GM18519 (cell line): ENCODE measurements around the gene NTRK2.
"Not testable (repeated sequence)": the region's sequence is repeated elsewhere in the genome, so short reads cannot be mapped to it uniquely, and the experiment has no call there.

ENCODE experiments used
- ATAC-seq: cut with Tn5 transposase; IDR thresholded peaks from one replicate; pipeline ENCODE4 v1.9.1; 2021; ENCODE audit warnings: mild to moderate bottlenecking, moderate library complexity; ENCODE audit not compliant: unreplicated experiment, low FRiP score

The NTRK2 gene

GRCh38 chr9:85041466-85042137 is 372.1 kb downstream of the NTRK2 start:
- ATAC-seq, result no peak

GRCh38 chr9:85042981-85043647 is 373.6 kb downstream of the NTRK2 start:
- ATAC-seq, result no peak

- no peak for ATAC-seq
Observed at GRCh38 chr9:85045271-85045670, 375.7 kb downstream of the NTRK2 start.

- no peak for ATAC-seq
Observed at GRCh38 chr9:85046475-85046874, 376.9 kb downstream of the NTRK2 start.

GRCh38 chr9:85053206-85053786 is 383.8 kb downstream of the NTRK2 start:
- no peak for ATAC-seq

- ATAC-seq, result no peak
Observed at GRCh38 chr9:85054017-85054416, 384.5 kb downstream of the NTRK2 start.

GRCh38 chr9:85055506-85056202 is 386.1 kb downstream of the NTRK2 start:
- peak; percentile 41 for ATAC-seq

- peak; percentile 35 for ATAC-seq
Observed at GRCh38 chr9:85056203-85056572, 386.7 kb downstream of the NTRK2 start.

- no peak for ATAC-seq
Observed at GRCh38 chr9:85061969-85062368, 392.4 kb downstream of the NTRK2 start.

- no peak for ATAC-seq
Observed at GRCh38 chr9:85062385-85063022, 393.0 kb downstream of the NTRK2 start.

- ATAC-seq, result no peak
Observed at GRCh38 chr9:85064811-85065371, 395.4 kb downstream of the NTRK2 start.

- peak; percentile 79 for ATAC-seq
Observed at GRCh38 chr9:85067792-85068191, 398.3 kb downstream of the NTRK2 start.

GRCh38 chr9:85069421-85069820 is 399.9 kb downstream of the NTRK2 start:
- not testable (repeated sequence) for ATAC-seq
